GM19463 (cell line): ENCODE measurements around the gene CCDC27.
"Not testable (repeated sequence)": the region's sequence is repeated elsewhere in the genome, so short reads cannot be mapped to it uniquely, and the experiment has no call there.

Experiments used
- ATAC-seq: cut with Tn5 transposase; IDR thresholded peaks from one replicate; pipeline ENCODE4 v1.9.1; 2021; ENCODE audit warnings: mild to moderate bottlenecking, moderate library complexity; ENCODE audit not compliant: unreplicated experiment

CCDC27 gene

GRCh38 chr1:3717715-3718601 is 34.3 kb upstream of the CCDC27 start:
- no peak for ATAC-seq

- ATAC-seq = no peak
Measured at GRCh38 chr1:3718764-3719163, 33.5 kb upstream of the CCDC27 start.

- no peak for ATAC-seq
Measured at GRCh38 chr1:3721955-3722465, 30.2 kb upstream of the CCDC27 start.

GRCh38 chr1:3722846-3723245 is 29.4 kb upstream of the CCDC27 start:
- ATAC-seq = no peak

GRCh38 chr1:3724416-3725030 is 27.7 kb upstream of the CCDC27 start:
- ATAC-seq = not testable (repeated sequence)

- no peak for ATAC-seq
Measured at GRCh38 chr1:3725366-3725765, 26.9 kb upstream of the CCDC27 start.

- ATAC-seq = no peak
Measured at GRCh38 chr1:3727042-3727824, 25.0 kb upstream of the CCDC27 start.

GRCh38 chr1:3727825-3728776 is 24.1 kb upstream of the CCDC27 start:
- ATAC-seq = no peak

- no peak for ATAC-seq
Measured at GRCh38 chr1:3729594-3730542, 22.4 kb upstream of the CCDC27 start.

GRCh38 chr1:3730543-3731247 is 21.6 kb upstream of the CCDC27 start:
- no peak for ATAC-seq

- ATAC-seq = no peak
Measured at GRCh38 chr1:3731583-3732433, 20.4 kb upstream of the CCDC27 start.

- ATAC-seq = no peak
Measured at GRCh38 chr1:3732434-3733093, 19.7 kb upstream of the CCDC27 start.

GRCh38 chr1:3733094-3733882 is 19.0 kb upstream of the CCDC27 start:
- ATAC-seq = no peak

GRCh38 chr1:3733883-3734589 is 18.2 kb upstream of the CCDC27 start:
- ATAC-seq = no peak

- no peak for ATAC-seq
Measured at GRCh38 chr1:3734602-3735001, 17.6 kb upstream of the CCDC27 start.
